HepG2 (cell line): ENCODE data around the gene WWC2. TPM values are rescaled to one million over a fixed set of nuclear protein-coding genes. Genes with fewer than 3 reads are reported as not detected.
A peak's percentile ranks its signal among the peaks of the same experiment; 100 is the strongest.

ENCODE experiments used
- IRF2 ChIP-seq: IDR thresholded peaks from 2 replicates; pipeline ENCODE4 v1.6.1; 2018; ENCODE audit warnings: missing genetic modification reagents, missing compliant biosample characterization
- RFX5 ChIP-seq: IDR thresholded peaks from 2 replicates; pipeline ENCODE4 v1.6.1; 2011; ENCODE audit warnings: low read depth, low read length, improper control_type of control experiment
- RORA ChIP-seq: sonication (generic); formaldehyde crosslinking; IDR thresholded peaks from 2 replicates; pipeline ENCODE4 v1.5.0; 2020; ENCODE audit warnings: mild to moderate bottlenecking, missing genetic modification reagents, moderate library complexity
- SUZ12 ChIP-seq: fragments of 150-350 bp; IDR thresholded peaks from 2 replicates; pipeline ENCODE4 v1.6.1; 2014; ENCODE audit warnings: low read depth, low read length
- TBP ChIP-seq: sonication (generic); formaldehyde crosslinking; IDR thresholded peaks from 2 replicates; pipeline ENCODE4 v1.5.0; 2020; ENCODE audit warnings: missing genetic modification reagents
- ZFYVE20 ChIP-seq: sonication (generic); formaldehyde crosslinking; IDR thresholded peaks from 2 replicates; pipeline ENCODE4 v1.8.0; 2023; ENCODE audit warnings: low read depth, mild to moderate bottlenecking, moderate library complexity, missing genetic modification reagents, borderline replicate concordance
- ZNF660 ChIP-seq: sonication (generic); formaldehyde crosslinking; IDR thresholded peaks from 2 replicates; pipeline ENCODE4 v1.5.1; 2020; ENCODE audit warnings: mild to moderate bottlenecking, low read depth, missing genetic modification reagents, borderline replicate concordance
- polyA plus RNA-seq, 8 experiments: library from polyadenylated mRNA; depleted of rRNA in 3 of 8; stranded (reverse) in 7 of 8; unstranded in 1 of 8; fragments of >200 nt; fragmentation: Illumina TruSeq in 4 of 8; extraction: Trizol in 4 of 8; gene quantifications; 2 replicates each; pipeline versions ENCODE4 v1.2.1 to v1.2.3, GENCODE V29; 2011 to 2016; ENCODE audit warnings: low read depth in 4 of 8, missing spikeins in 1 of 8, mixed read lengths in 1 of 8; ENCODE audit not compliant: insufficient read depth in 1 of 8
- total RNA-seq, 5 experiments: library from RNA; depleted of rRNA; stranded (reverse); fragments of >200 nt; fragmentation: Illumina TruSeq; extraction: Trizol; gene quantifications; 2 replicates each; pipeline ENCODE4 v1.2.3, GENCODE V29; 2016; ENCODE audit warnings: low read depth in 1 of 5
- TF ChIP-seq, protein P1 (sequence below): sonication (generic); formaldehyde crosslinking; IDR thresholded peaks from 2 replicates; pipeline ENCODE4 v1.4.0; 2020; ENCODE audit warnings: mild to moderate bottlenecking, missing genetic modification reagents
- TF ChIP-seq, protein P2 (sequence below): sonication (generic); formaldehyde crosslinking; IDR thresholded peaks from 2 replicates; pipeline ENCODE4 v1.8.0; 2022; ENCODE audit warnings: mild to moderate bottlenecking, missing genetic modification reagents, borderline replicate concordance
- TF ChIP-seq, protein P3 (sequence below): IDR thresholded peaks from 2 replicates; pipeline ENCODE4 v1.6.1; 2012; ENCODE audit warnings: inconsistent platforms
- TF ChIP-seq, protein P4 (sequence below): fragments of 450-650 bp; IDR thresholded peaks from 2 replicates; pipeline ENCODE4 v1.6.1; 2016
- TF ChIP-seq, protein P5 (sequence below): sonication (generic); formaldehyde crosslinking; IDR thresholded peaks from 2 replicates; pipeline ENCODE4 v1.5.1; 2020; ENCODE audit warnings: mild to moderate bottlenecking, missing genetic modification reagents, moderate library complexity

The WWC2 gene
- total and polyA plus RNA-seq, 2 of the 13 experiments (the other 11 are each of a cell fraction or from before 2014, with no cell fraction given): 40.0 to 50.1 TPM

DNA sequence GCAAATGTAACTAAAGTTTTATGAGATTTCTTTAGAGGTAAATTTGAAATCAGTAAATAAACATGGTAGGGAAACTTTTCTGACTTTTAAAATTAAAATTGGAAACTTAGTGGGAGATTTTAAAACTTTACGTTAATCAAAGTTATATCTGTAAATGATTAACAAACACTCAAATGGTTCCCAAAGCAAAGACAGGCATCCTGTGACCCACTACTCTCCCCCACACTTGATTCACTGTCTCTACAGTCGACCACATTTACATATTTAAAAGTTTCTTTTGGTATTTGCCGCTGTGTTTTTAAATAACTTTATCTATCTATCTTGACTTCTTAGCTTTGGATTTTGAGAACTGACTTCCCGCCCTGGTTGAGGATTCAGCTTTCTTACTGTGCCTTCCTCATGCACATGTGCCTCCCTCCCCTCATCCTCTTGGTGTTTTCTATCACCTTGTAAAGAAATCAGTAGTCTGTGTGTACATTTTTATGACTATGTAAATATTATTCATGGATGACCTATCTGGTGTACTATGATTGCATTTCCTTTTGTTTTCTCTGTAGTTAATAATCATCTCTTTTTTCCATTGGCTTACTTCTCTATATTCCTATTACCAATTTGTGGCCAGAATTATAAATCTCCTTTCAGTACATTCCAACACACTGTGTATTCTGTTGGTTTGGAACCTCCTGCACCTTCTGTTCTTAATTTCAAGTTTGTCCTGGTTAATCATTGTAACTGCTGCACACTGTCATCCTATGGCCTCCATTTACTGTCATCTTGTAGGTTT is 72.6 kb downstream of the WWC2 start (continued):
- TF ChIP-seq, protein P1, sequence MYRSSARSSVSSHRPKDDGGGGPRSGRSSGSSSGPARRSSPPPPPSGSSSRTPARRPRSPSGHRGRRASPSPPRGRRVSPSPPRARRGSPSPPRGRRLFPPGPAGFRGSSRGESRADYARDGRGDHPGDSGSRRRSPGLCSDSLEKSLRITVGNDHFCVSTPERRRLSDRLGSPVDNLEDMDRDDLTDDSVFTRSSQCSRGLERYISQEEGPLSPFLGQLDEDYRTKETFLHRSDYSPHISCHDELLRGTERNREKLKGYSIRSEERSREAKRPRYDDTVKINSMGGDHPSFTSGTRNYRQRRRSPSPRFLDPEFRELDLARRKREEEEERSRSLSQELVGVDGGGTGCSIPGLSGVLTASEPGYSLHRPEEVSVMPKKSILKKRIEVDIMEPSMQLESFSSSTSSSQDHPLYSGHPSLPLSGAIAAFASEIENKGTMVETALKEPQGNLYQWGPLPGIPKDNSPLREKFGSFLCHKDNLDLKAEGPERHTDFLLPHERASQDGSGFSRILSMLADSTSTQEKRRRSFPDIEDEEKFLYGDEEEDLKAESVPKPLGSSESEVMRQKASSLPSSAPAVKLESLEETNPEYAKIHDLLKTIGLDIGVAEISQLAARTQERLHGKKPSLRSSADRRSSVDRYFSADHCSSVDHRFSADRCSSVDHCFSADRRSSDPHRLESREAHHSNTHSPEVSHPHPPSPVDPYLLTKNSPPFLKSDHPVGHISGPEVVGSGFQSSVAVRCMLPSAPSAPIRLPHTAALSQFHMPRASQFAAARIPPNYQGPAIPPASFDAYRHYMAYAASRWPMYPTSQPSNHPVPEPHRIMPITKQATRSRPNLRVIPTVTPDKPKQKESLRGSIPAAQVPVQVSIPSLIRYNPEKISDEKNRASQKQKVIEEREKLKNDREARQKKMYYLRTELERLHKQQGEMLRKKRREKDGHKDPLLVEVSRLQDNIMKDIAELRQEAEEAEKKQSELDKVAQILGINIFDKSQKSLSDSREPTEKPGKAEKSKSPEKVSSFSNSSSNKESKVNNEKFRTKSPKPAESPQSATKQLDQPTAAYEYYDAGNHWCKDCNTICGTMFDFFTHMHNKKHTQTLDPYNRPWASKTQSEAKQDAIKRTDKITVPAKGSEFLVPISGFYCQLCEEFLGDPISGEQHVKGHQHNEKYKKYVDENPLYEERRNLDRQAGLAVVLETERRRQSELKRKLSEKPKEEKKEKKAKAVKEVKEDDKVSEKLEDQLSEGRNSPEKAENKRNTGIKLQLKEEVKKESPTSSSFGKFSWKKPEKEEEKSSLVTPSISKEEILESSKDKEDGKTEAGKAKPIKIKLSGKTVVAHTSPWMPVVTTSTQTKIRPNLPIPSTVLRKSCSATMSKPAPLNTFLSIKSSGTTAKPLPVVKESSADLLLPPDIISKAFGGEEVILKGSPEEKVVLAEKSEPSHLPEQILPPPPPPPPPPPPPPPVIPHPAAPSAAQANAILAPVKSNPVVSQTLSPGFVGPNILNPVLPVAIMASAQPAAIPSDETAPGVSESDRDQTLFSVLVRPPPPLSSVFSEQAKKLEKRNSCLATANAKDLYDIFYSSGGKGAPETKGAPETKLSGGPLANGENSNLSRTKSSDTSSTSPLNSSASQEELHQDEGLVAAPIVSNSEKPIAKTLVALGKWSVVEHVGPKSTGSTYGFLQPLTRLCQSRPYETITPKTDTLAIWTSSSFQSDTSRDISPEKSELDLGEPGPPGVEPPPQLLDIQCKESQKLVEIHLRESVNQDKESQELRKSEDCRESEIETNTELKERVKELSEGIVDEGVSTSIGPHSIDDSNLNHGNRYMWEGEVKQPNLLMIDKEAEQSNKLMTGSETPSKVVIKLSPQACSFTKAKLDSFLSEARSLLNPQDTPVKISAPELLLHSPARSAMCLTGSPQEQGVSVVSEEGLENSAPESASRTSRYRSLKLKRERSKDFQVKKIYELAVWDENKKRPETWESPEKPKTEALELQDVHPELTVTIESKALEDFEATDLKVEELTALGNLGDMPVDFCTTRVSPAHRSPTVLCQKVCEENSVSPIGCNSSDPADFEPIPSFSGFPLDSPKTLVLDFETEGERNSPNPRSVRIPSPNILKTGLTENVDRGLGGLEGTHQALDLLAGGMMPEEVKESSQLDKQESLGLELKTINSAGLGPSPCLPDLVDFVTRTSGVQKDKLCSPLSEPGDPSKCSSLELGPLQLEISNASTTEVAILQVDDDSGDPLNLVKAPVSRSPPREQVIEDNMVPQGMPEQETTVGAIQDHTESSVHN (CRISPR knock-in tag): no peak
- TF ChIP-seq ZNF660 (CRISPR knock-in tag) (no peak), TBP (CRISPR knock-in tag) (no peak), RFX5 (no peak), IRF2 (CRISPR knock-in tag) (0 out of 2 replicates have a peak, but pooled peaks have one; percentile 26), RORA (CRISPR knock-in tag) (no peak), ZFYVE20 (CRISPR knock-in tag) (no peak), SUZ12 (no peak)
- TF ChIP-seq, protein P2, sequence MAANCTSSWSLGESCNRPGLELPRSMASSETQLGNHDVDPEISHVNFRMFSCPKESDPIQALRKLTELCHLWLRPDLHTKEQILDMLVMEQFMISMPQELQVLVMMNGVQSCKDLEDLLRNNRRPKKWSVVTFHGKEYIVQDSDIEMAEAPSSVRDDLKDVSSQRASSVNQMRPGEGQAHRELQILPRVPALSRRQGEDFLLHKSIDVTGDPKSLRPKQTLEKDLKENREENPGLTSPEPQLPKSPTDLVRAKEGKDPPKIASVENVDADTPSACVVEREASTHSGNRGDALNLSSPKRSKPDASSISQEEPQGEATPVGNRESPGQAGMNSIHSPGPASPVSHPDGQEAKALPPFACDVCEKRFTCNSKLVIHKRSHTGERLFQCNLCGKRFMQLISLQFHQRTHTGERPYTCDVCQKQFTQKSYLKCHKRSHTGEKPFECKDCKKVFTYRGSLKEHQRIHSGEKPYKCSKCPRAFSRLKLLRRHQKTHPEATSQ (CRISPR knock-in tag): no peak
- TF ChIP-seq, protein P3, sequence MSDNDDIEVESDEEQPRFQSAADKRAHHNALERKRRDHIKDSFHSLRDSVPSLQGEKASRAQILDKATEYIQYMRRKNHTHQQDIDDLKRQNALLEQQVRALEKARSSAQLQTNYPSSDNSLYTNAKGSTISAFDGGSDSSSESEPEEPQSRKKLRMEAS: no peak
- TF ChIP-seq, protein P4, sequence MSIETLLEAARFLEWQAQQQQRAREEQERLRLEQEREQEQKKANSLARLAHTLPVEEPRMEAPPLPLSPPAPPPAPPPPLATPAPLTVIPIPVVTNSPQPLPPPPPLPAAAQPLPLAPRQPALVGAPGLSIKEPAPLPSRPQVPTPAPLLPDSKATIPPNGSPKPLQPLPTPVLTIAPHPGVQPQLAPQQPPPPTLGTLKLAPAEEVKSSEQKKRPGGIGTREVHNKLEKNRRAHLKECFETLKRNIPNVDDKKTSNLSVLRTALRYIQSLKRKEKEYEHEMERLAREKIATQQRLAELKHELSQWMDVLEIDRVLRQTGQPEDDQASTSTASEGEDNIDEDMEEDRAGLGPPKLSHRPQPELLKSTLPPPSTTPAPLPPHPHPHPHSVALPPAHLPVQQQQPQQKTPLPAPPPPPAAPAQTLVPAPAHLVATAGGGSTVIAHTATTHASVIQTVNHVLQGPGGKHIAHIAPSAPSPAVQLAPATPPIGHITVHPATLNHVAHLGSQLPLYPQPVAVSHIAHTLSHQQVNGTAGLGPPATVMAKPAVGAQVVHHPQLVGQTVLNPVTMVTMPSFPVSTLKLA: 0 out of 2 replicates have a peak, but pooled peaks have one; percentile 29
- TF ChIP-seq, protein P5, sequence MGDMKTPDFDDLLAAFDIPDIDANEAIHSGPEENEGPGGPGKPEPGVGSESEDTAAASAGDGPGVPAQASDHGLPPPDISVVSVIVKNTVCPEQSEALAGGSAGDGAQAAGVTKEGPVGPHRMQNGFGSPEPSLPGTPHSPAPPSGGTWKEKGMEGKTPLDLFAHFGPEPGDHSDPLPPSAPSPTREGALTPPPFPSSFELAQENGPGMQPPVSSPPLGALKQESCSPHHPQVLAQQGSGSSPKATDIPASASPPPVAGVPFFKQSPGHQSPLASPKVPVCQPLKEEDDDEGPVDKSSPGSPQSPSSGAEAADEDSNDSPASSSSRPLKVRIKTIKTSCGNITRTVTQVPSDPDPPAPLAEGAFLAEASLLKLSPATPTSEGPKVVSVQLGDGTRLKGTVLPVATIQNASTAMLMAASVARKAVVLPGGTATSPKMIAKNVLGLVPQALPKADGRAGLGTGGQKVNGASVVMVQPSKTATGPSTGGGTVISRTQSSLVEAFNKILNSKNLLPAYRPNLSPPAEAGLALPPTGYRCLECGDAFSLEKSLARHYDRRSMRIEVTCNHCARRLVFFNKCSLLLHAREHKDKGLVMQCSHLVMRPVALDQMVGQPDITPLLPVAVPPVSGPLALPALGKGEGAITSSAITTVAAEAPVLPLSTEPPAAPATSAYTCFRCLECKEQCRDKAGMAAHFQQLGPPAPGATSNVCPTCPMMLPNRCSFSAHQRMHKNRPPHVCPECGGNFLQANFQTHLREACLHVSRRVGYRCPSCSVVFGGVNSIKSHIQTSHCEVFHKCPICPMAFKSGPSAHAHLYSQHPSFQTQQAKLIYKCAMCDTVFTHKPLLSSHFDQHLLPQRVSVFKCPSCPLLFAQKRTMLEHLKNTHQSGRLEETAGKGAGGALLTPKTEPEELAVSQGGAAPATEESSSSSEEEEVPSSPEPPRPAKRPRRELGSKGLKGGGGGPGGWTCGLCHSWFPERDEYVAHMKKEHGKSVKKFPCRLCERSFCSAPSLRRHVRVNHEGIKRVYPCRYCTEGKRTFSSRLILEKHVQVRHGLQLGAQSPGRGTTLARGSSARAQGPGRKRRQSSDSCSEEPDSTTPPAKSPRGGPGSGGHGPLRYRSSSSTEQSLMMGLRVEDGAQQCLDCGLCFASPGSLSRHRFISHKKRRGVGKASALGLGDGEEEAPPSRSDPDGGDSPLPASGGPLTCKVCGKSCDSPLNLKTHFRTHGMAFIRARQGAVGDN (CRISPR knock-in tag): no peak
